HCT116 (cell line): ENCODE data around the gene FRRS1. TPM values are rescaled to one million over a fixed set of nuclear protein-coding genes. Genes with fewer than 3 reads are reported as not detected.

Experiments
- ATAC-seq: fragments of 200-7000 bp; cut with Tn5 transposase; 2 replicates; pipeline ENCODE4 v1.9.1; 2020; ENCODE audit warnings: mild to moderate bottlenecking, moderate library complexity
- BruUV-seq: library from RNA; stranded (reverse); fragments of 400-500 nt; replicated peaks from 2 replicates; lab custom pipeline; 2021; lab: Mats Ljungman, UMichigan
- CTCF ChIA-PET: fragments of 300-600 bp; sonication (Branson Sonifier 250); formaldehyde crosslinking; loops from one replicate; lab custom pipeline; 2021; ENCODE audit warnings: antibody characterized with exemption; lab: Charles Lee
- POLR2A ChIA-PET: fragments of 300-600, 350-600 bp; sonication (Branson Sonifier 250); formaldehyde crosslinking; loops from one replicate; lab custom pipeline; 2021; ENCODE audit warnings: antibody characterized with exemption; lab: Charles Lee
- RAD21 ChIA-PET, 2 experiments: fragments of 300-600 bp; sonication (Branson Sonifier 250); formaldehyde crosslinking; loops; one replicate each; lab custom pipeline; 2023; ENCODE audit warnings: low total read pairs in 2 of 2; ENCODE audit not compliant: uncharacterized antibody in 2 of 2, unreplicated experiment in 2 of 2, low non-redundant PET in 1 of 2; lab: Charles Lee
- DNase-seq: peaks from one replicate; pipeline ENCODE4 v3.0.0-alpha.2; 2010; ENCODE audit warnings: low read depth, low spot score
- H2AFZ ChIP-seq: fragments of 200-600 bp; shearing (Covaris generic), sonication (generic); 2 replicates; pipeline ENCODE4 v1.6.1; 2017; ENCODE audit warnings: low read depth, mixed run types, mixed read lengths, antibody characterized with exemption, low read length; ENCODE audit not compliant: poor library complexity, severe bottlenecking
- H3K27ac ChIP-seq: 2 replicates; pipeline ENCODE4 v1.5.1; 2012; ENCODE audit warnings: low read depth, low read length
- H3K27me3 ChIP-seq: fragments of 200-600 bp; sonication (generic); 2 replicates; pipeline ENCODE4 v1.6.1; 2016; ENCODE audit warnings: mixed run types, low read length, mixed read lengths; ENCODE audit not compliant: insufficient read depth
- H3K36me3 ChIP-seq, 2 experiments: fragments of 200-500 bp in 1 of 2; fragments of 200-600 bp in 1 of 2; sonication (Bioruptor generic) in 1 of 2; sonication (generic) in 1 of 2; 2 replicates each; pipeline versions ENCODE4 v1.5.1 to v1.6.1; 2014 to 2016; ENCODE audit warnings: low read length in 2 of 2, inconsistent platforms in 1 of 2, mixed read lengths in 1 of 2, mixed run types in 1 of 2; ENCODE audit not compliant: insufficient read depth in 2 of 2, control insufficient read depth in 1 of 2
- H3K4me1 ChIP-seq, 2 experiments: fragments of 200-600 bp in 1 of 2; sonication (generic) in 1 of 2; 2 replicates each; pipeline versions ENCODE4 v1.5.1 to v1.6.1; 2012 to 2017; ENCODE audit warnings: low read length in 2 of 2, inconsistent platforms in 1 of 2, mild to moderate bottlenecking in 1 of 2, mixed read lengths in 1 of 2, mixed run types in 1 of 2, moderate library complexity in 1 of 2; ENCODE audit not compliant: insufficient read depth in 2 of 2, control insufficient read depth in 1 of 2
- H3K4me2 ChIP-seq: fragments of 200-600 bp; sonication (generic); 2 replicates; pipeline ENCODE4 v1.6.1; 2017; ENCODE audit warnings: mixed run types, low read length, mixed read lengths
- H3K4me3 ChIP-seq, 2 experiments: fragments of 200-600 bp in 1 of 2; sonication (generic) in 1 of 2; replicated peaks in 1 of 2; 2 replicates each; pipeline ENCODE4 v1.5.1; 2011 to 2016; ENCODE audit warnings: low read length in 2 of 2, control low read depth in 1 of 2, low read depth in 1 of 2, mild to moderate bottlenecking in 1 of 2, mixed read lengths in 1 of 2, mixed run types in 1 of 2
- H3K79me2 ChIP-seq: fragments of 200-600 bp; sonication (generic); 2 replicates; pipeline ENCODE4 v1.6.1; 2017; ENCODE audit warnings: mild to moderate bottlenecking, mixed run types, low read length, moderate library complexity, mixed read lengths; ENCODE audit not compliant: insufficient read depth
- H3K9ac ChIP-seq: fragments of 200-600 bp; sonication (generic); 2 replicates; pipeline ENCODE4 v1.6.1; 2016; ENCODE audit warnings: low read length, mixed read lengths
- H3K9me2 ChIP-seq: fragments of 200-600 bp; sonication (generic), shearing (Covaris generic); 2 replicates; pipeline ENCODE4 v1.6.1; 2017; ENCODE audit warnings: mixed run types, mild to moderate bottlenecking, moderate library complexity; ENCODE audit not compliant: insufficient read depth
- H3K9me3 ChIP-seq, 2 experiments: fragments of 200-500 bp in 1 of 2; fragments of 200-600 bp in 1 of 2; sonication (Bioruptor generic) in 1 of 2; sonication (generic) in 1 of 2; 2 replicates each; pipeline ENCODE4 v1.6.1; 2014 to 2017; ENCODE audit warnings: low read length in 2 of 2, mixed read lengths in 2 of 2, inconsistent platforms in 1 of 2, low read depth in 1 of 2, mild to moderate bottlenecking in 1 of 2, mixed run types in 1 of 2, moderate library complexity in 1 of 2; ENCODE audit not compliant: control insufficient read depth in 1 of 2, insufficient read depth in 1 of 2
- H4K20me1 ChIP-seq: fragments of 200-600 bp; sonication (generic), shearing (Covaris generic); 2 replicates; pipeline ENCODE4 v1.6.1; 2017; ENCODE audit warnings: mixed run types, mild to moderate bottlenecking, moderate library complexity; ENCODE audit not compliant: insufficient read depth
- CBX3 ChIP-seq: IDR thresholded peaks from 2 replicates; pipeline ENCODE4 v1.6.1; 2012; ENCODE audit warnings: low read depth
- CEBPB ChIP-seq: IDR thresholded peaks from 2 replicates; pipeline ENCODE4 v1.6.1; 2012; ENCODE audit warnings: low read depth
- EGR1 ChIP-seq: IDR thresholded peaks from 2 replicates; pipeline ENCODE4 v1.6.1; 2012; ENCODE audit warnings: low read depth
- ELF1 ChIP-seq: IDR thresholded peaks from 2 replicates; pipeline ENCODE4 v1.6.1; 2012; ENCODE audit warnings: low read depth, borderline replicate concordance
- EZH2 ChIP-seq: fragments of 200-600 bp; sonication (generic); IDR thresholded peaks from 2 replicates; pipeline ENCODE4 v1.6.1; 2017; ENCODE audit warnings: antibody characterized with exemption, mixed run types
- FOSL1 ChIP-seq: IDR thresholded peaks from 2 replicates; pipeline ENCODE4 v1.6.1; 2012; ENCODE audit warnings: low read depth
- SIN3A ChIP-seq: IDR thresholded peaks from 2 replicates; pipeline ENCODE4 v1.6.1; 2012; ENCODE audit warnings: low read depth
- SRF ChIP-seq: IDR thresholded peaks from 2 replicates; pipeline ENCODE4 v1.6.1; 2012; ENCODE audit warnings: low read depth
- YY1 ChIP-seq: IDR thresholded peaks from 2 replicates; pipeline ENCODE4 v1.6.1; 2011; ENCODE audit warnings: low read length, low read depth, moderate library complexity, mild to moderate bottlenecking; ENCODE audit not compliant: insufficient replicate concordance; ENCODE audit errors: extremely low read depth
- ZBTB33 ChIP-seq: IDR thresholded peaks from 2 replicates; pipeline ENCODE4 v1.6.1; 2011; ENCODE audit warnings: mild to moderate bottlenecking, low read length, moderate library complexity; ENCODE audit not compliant: insufficient replicate concordance; ENCODE audit errors: extremely low read depth
- ZFX ChIP-seq: fragments of 450-650 bp; IDR thresholded peaks from 2 replicates; pipeline ENCODE4 v1.6.1; 2017
- ZNF274 ChIP-seq: fragments of 200-500 bp; sonication (Bioruptor generic); IDR thresholded peaks from 2 replicates; pipeline ENCODE4 v1.6.1; 2014; ENCODE audit warnings: mild to moderate bottlenecking, low read depth, low read length, inconsistent platforms
- intact Hi-C: fragments of 100-400 bp; cut with micrococcal nuclease; formaldehyde crosslinking; loops from 2 replicates; pipeline ENCODE4 v1.10.0; 2022
- total RNA-seq: library from RNA; stranded (reverse); gene quantifications from one replicate; pipeline ENCODE4 v1.2.1, GENCODE V29; 2021; ENCODE audit not compliant: unreplicated experiment
- TF ChIP-seq, protein P1 (sequence below): IDR thresholded peaks from 2 replicates; pipeline ENCODE4 v1.6.1; 2012; ENCODE audit warnings: low read depth
- TF ChIP-seq, protein P2 (sequence below): IDR thresholded peaks from 2 replicates; pipeline ENCODE4 v1.6.1; 2012

The FRRS1 gene
- total RNA-seq, 1 experiment from 2014 or later: 19.8 TPM

DNA sequence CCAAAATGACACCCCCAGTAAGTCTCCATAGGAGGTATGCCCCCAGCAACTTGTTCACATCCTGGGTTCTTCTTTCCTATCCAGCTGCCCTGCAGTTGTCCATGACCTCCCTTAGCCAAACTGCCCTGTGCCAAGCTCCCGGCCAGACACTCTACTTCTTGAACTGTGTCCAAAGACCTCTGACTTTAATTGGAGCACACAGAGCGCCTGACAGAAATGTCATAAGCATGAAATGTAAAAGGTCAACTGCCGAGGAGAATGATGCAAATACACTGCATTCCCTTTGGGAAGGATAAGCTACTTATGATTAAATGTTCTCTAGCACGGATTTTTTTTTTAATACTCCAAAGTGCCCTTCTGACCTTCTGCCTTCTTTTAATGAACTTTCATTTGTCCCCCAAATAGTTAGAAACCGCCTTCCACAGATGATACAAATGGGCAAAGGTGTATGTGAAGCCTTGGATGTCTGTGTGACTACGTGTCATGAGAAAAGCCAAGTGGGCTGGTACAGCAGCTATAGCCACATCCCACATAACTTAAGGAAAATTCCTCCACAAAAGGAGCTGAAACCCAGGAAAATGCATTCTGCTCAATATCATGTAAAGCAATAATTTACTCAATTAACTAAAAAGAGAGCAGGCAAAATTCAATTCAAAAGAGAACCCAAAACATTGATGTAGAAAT lies 93.8 kb downstream of the FRRS1 start:
- Histone ChIP-seq H4K20me1 (no peaks in the 10 kb centered on the region), H3K4me3 (no peak overlapping the region), H3K9ac (no peak overlapping the region), H3K4me2 (no peak overlapping the region), H3K27ac (no peak overlapping the region), H3K9me3 (no peaks in the 10 kb centered on the region), H2AFZ (no peak overlapping the region), H3K27me3 (no peaks in the 10 kb centered on the region), H3K79me2 (no peaks in the 10 kb centered on the region), H3K9me2 (no peaks in the 10 kb centered on the region), H3K36me3 (no peaks in the 10 kb centered on the region), H3K4me1 (no peaks in the 10 kb centered on the region)
- no TSS peak for BruUV-seq
- ChIA-PET POLR2A (no interaction called here), RAD21 (no interaction called here), CTCF (no interaction called here)
- DNase-seq (no peak), ATAC-seq (no peak)
- TF ChIP-seq CEBPB (no peak), SIN3A (no peak), YY1 (no peak), EZH2 (no peak), ZFX (no peak), EGR1 (no peak), CBX3 (no peak), SRF (no peak), ZBTB33 (no peak), ZNF274 (no peak), FOSL1 (no peak), ELF1 (no peak)
- TF ChIP-seq, protein P1, sequence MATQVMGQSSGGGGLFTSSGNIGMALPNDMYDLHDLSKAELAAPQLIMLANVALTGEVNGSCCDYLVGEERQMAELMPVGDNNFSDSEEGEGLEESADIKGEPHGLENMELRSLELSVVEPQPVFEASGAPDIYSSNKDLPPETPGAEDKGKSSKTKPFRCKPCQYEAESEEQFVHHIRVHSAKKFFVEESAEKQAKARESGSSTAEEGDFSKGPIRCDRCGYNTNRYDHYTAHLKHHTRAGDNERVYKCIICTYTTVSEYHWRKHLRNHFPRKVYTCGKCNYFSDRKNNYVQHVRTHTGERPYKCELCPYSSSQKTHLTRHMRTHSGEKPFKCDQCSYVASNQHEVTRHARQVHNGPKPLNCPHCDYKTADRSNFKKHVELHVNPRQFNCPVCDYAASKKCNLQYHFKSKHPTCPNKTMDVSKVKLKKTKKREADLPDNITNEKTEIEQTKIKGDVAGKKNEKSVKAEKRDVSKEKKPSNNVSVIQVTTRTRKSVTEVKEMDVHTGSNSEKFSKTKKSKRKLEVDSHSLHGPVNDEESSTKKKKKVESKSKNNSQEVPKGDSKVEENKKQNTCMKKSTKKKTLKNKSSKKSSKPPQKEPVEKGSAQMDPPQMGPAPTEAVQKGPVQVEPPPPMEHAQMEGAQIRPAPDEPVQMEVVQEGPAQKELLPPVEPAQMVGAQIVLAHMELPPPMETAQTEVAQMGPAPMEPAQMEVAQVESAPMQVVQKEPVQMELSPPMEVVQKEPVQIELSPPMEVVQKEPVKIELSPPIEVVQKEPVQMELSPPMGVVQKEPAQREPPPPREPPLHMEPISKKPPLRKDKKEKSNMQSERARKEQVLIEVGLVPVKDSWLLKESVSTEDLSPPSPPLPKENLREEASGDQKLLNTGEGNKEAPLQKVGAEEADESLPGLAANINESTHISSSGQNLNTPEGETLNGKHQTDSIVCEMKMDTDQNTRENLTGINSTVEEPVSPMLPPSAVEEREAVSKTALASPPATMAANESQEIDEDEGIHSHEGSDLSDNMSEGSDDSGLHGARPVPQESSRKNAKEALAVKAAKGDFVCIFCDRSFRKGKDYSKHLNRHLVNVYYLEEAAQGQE: no peak
- TF ChIP-seq, protein P2, sequence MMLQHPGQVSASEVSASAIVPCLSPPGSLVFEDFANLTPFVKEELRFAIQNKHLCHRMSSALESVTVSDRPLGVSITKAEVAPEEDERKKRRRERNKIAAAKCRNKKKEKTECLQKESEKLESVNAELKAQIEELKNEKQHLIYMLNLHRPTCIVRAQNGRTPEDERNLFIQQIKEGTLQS: no peak
- intact Hi-C loops: no loop called here
